ENCODE data around the gene WDFY3. TPM values are rescaled to one million over a fixed set of nuclear protein-coding genes. Genes with fewer than 3 reads are reported as not detected.

WDFY3 gene
- total RNA-seq, 1 experiment from 2014 or later = 155 TPM

DNA sequence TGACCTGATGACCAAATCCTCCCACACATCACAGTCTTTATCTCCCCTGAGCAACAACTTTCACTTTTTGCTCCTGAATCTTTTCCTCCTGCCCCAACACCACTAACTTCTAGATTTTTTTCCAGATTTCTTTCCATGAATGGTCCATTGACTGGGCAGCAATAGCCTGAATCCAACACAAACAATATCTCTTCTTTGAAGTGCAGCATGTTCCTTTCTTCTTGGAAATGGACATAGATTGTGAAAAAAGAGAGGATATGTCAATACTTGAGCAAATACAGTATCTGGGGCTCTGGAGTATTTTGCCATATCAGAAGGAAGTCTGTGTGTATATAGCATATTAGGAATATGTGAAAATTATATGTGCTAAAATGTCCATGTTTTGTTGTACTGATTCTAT lies 328.4 kb downstream of the WDFY3 start:
- no peak overlapping the region for H3K4me3 ChIP-seq
- H3K36me3 ChIP-seq = no peaks in the 10 kb centered on the region
- no peaks in the 10 kb centered on the region for H3K27me3 ChIP-seq
- H3K27ac ChIP-seq = no peak overlapping the region
- H3K9me3 ChIP-seq (replicated peaks) = no peaks in the 10 kb centered on the region
- DNase-seq = no peak
- H3K4me1 ChIP-seq = no peaks in the 10 kb centered on the region

DNA sequence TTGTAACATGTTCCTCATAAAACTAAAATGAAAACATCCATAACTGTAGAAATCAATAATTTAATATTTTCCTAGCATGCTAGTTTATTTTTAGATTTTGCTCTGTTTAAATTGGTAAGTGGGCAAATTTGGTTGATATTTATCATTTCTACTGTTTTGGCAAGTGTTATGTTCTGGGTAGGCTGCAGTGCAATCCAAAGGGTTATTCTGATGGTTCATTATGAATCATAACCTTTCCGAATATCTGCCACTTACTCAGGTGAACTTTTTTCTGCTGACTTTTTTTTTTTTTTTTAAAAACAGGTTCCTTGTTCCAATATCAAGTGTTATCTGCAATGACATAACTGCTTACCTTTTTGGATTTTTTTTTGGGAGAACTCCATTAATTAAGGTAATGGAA lies 331.5 kb downstream of the WDFY3 start:
- Histone ChIP-seq H3K36me3 (no peaks in the 10 kb centered on the region), H3K27ac (no peak overlapping the region), H3K4me1 (no peaks in the 10 kb centered on the region), H3K4me3 (no peak overlapping the region), H3K27me3 (no peaks in the 10 kb centered on the region), H3K9me3 (replicated peaks) (no peaks in the 10 kb centered on the region)
- no peak for DNase-seq

DNA sequence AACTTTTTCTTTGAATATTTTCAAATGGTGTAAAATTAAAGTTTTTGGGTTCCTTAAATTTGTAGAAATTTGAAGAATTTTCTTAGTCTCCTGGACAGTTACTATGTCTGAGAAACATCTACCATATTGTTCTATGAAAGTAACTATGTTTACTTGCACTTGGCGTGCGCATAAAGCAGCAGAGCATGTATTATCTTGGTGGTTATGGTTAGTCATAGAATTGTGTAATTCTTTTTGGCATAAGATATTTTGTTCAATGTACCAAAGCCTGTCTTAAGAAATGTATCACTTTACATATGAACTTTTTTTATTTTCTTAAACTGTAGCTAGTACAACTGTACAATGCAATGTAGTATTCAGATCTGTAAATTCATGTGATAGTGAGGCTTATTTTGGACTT lies 334.4 kb downstream of the WDFY3 start:
- no peaks in the 10 kb centered on the region for H3K4me1 ChIP-seq
- H3K36me3 ChIP-seq = no peaks in the 10 kb centered on the region
- no peaks in the 10 kb centered on the region for H3K9me3 ChIP-seq (replicated peaks)
- DNase-seq = no peak
- H3K27me3 ChIP-seq = no peaks in the 10 kb centered on the region
- no peak overlapping the region for H3K27ac ChIP-seq
- H3K4me3 ChIP-seq = no peak overlapping the region

DNA sequence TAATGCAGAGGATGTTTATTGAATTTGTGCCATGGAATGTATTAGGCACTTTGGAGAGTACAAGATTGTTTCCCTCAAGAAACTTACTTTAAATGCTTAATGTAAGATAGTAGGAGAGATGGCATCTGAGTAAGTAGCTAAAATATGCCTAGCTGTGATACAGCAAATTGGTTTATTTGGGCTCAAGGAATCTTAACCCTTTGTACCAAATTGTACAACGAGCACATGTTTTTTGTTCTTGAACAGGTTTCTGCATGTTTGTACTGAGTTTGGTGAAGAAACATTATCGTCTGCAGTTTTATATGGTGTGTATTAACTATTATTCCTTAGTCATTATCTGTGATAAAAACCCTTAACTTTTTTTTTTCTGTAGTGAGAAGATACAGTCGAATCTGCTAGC lies 334.9 kb downstream of the WDFY3 start:
- DNase-seq = no peak
- Histone ChIP-seq H3K4me1 (no peaks in the 10 kb centered on the region), H3K27ac (no peak overlapping the region), H3K4me3 (no peak overlapping the region), H3K36me3 (no peaks in the 10 kb centered on the region), H3K9me3 (replicated peaks) (no peaks in the 10 kb centered on the region), H3K27me3 (no peaks in the 10 kb centered on the region)

DNA sequence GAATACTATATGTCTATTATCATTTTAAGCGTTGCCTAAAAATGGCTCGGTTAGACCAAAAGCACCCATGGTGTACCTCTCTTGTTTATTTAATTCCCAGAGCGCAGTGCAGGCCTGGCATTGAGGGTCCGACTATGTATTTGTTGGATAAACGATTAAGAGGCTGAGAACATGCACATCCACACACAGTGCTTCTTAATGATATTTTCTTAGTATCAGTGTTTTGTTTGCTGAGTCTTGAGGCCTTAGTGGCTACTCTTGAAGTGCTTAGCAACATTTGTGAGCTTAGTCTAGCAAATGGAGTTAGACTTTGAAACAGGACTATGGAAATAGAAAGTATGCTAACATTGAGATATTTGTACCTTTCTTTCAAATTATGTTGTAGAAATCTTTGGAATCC lies 339.8 kb downstream of the WDFY3 start:
- H3K4me3 ChIP-seq = no peak overlapping the region
- H3K4me1 ChIP-seq = no peaks in the 10 kb centered on the region
- H3K27me3 ChIP-seq = no peaks in the 10 kb centered on the region
- no peaks in the 10 kb centered on the region for H3K36me3 ChIP-seq
- DNase-seq = no peak
- H3K27ac ChIP-seq = no peak overlapping the region
- no peaks in the 10 kb centered on the region for H3K9me3 ChIP-seq (replicated peaks)

DNA sequence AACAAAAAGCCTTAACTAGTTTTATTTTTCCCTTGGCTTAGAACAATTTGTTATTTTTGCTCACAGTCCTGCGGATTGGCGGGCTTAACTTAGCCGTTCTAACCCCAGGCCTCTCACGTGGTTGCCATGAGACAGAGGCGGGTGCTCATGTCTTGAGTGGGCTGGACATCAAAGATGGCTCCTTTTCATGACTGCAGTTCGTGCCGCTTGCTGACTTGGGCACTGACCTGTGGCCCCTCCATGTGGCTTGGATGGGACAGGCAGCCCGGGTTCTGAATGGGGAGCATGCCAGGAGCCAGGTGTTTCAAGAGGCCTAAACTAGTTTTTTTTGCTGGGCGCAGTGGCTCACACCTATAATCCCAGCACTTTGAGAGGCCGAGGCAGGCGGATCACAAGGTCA lies 342.8 kb downstream of the WDFY3 start:
- Histone ChIP-seq H3K36me3 (no peaks in the 10 kb centered on the region), H3K9me3 (replicated peaks) (no peaks in the 10 kb centered on the region), H3K27ac (no peak overlapping the region), H3K4me1 (no peaks in the 10 kb centered on the region), H3K4me3 (no peak overlapping the region), H3K27me3 (no peaks in the 10 kb centered on the region)
- DNase-seq = no peak

DNA sequence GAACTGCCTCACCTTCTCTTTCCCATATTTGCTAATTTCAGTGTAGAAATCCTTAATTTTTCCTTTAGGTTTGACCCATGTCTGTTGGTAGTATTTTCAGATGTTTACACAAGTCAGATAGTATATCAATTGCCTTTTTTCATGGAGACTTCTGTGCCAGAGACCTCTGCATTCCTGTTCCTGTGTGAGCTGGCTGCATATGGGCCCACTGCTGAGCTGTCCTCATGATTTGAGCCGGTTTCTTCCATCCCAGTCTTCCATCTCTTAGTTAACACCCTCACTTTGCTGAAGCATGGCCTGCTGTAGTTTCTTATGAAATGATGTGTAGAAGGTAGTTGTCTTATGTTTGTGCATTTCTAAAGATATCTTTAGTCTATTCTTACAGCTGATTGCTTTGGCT lies 343.5 kb downstream of the WDFY3 start:
- no peaks in the 10 kb centered on the region for H3K9me3 ChIP-seq (replicated peaks)
- H3K27me3 ChIP-seq = no peaks in the 10 kb centered on the region
- H3K4me3 ChIP-seq = no peak overlapping the region
- no peak overlapping the region for H3K27ac ChIP-seq
- H3K36me3 ChIP-seq = no peaks in the 10 kb centered on the region
- DNase-seq = no peak
- H3K4me1 ChIP-seq = no peaks in the 10 kb centered on the region

Measured in SJCRH30 (cell line).